CD4-positive, alpha-beta T cell treated with Interferon alpha-2 for 1 hour (primary cell): ENCODE data around the gene CAMK1D.
"Not testable (repeated sequence)": the region's sequence is repeated elsewhere in the genome, so short reads cannot be mapped to it uniquely, and the experiment has no call there.

Experiments
- DNase-seq, 2 donors: peaks; one replicate each; pipeline ENCODE4 v3.0.0-alpha.2; 2020 to 2022

CAMK1D gene

GRCh38 chr10:12526311-12526710 lies 177.0 kb downstream of the CAMK1D start:
- DNase-seq = no peak

- no peak for DNase-seq
Observed at GRCh38 chr10:12529976-12530375, 180.6 kb downstream of the CAMK1D start.

- no peak for DNase-seq
Observed at GRCh38 chr10:12531305-12532220, 182.2 kb downstream of the CAMK1D start.

GRCh38 chr10:12533151-12533550 lies 183.8 kb downstream of the CAMK1D start:
- no peak for DNase-seq

- no peak for DNase-seq
Observed at GRCh38 chr10:12533723-12534122, 184.4 kb downstream of the CAMK1D start.

GRCh38 chr10:12534824-12535223 lies 185.5 kb downstream of the CAMK1D start:
- no peak for DNase-seq

- no peak for DNase-seq
Observed at GRCh38 chr10:12535656-12536055, 186.3 kb downstream of the CAMK1D start.

GRCh38 chr10:12538491-12538995 lies 189.2 kb downstream of the CAMK1D start:
- no peak for DNase-seq

GRCh38 chr10:12539350-12540164 lies 190.2 kb downstream of the CAMK1D start:
- DNase-seq = no peak

GRCh38 chr10:12540341-12540781 lies 191.0 kb downstream of the CAMK1D start:
- DNase-seq = no peak

GRCh38 chr10:12541446-12542067 lies 192.2 kb downstream of the CAMK1D start:
- no peak for DNase-seq

GRCh38 chr10:12542133-12542670 lies 192.9 kb downstream of the CAMK1D start:
- DNase-seq = no peak

- no peak for DNase-seq
Observed at GRCh38 chr10:12543589-12543988, 194.2 kb downstream of the CAMK1D start.

GRCh38 chr10:12546160-12546802 lies 196.9 kb downstream of the CAMK1D start:
- not testable (repeated sequence) for DNase-seq

- DNase-seq = peak in 1 of 2 donors; percentile 32
Observed at GRCh38 chr10:12547301-12547771, 198.0 kb downstream of the CAMK1D start.

GRCh38 chr10:12549297-12549696 lies 199.9 kb downstream of the CAMK1D start:
- DNase-seq = no peak

GRCh38 chr10:12550994-12551393 lies 201.6 kb downstream of the CAMK1D start:
- DNase-seq = no peak

GRCh38 chr10:12556039-12556438 lies 206.7 kb downstream of the CAMK1D start:
- DNase-seq = no peak

GRCh38 chr10:12559578-12560178 lies 210.3 kb downstream of the CAMK1D start:
- DNase-seq = no peak

GRCh38 chr10:12561307-12561706 lies 212.0 kb downstream of the CAMK1D start:
- DNase-seq = no peak

- no peak for DNase-seq
Observed at GRCh38 chr10:12561720-12562119, 212.4 kb downstream of the CAMK1D start.

GRCh38 chr10:12563489-12563888 lies 214.1 kb downstream of the CAMK1D start:
- DNase-seq = no peak
